HG03442 (cell line): ENCODE data around the gene ARRB2.

Source experiments
- ATAC-seq: cut with Tn5 transposase; IDR thresholded peaks from one replicate; pipeline ENCODE4 v1.9.1; 2021; ENCODE audit warnings: mild to moderate bottlenecking, moderate library complexity; ENCODE audit not compliant: unreplicated experiment

Gene ARRB2

DNA sequence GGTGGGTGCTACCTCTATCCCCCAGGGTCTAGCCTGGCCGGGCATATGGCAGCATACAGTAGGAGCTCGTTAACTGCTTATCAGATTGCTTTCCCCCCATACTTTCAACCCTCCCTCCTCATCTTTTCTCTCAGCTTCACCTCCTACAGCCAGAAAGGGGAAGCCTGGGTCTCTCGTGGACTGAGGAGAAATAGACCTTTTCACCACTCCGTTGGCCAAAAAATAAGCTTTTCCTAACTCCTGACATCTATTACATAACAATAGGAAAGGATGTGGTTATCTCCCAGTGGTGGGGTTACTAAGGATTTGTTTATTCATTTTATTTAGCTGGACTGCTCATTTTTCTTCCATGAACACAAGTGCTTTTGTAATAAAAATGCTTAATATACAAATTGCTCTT, 38.3 kb downstream of the ARRB2 start:
- ATAC-seq: no peak

- no peak for ATAC-seq
These were observed 40.2 kb downstream of the ARRB2 start for GRCh38 chr17:4750606-4751005.

- no peak for ATAC-seq
These were observed 41.5 kb downstream of the ARRB2 start for GRCh38 chr17:4751932-4752331.

GRCh38 chr17:4753392-4753791, 43.0 kb downstream of the ARRB2 start:
- no peak for ATAC-seq

- ATAC-seq: no peak
These were observed 49.4 kb downstream of the ARRB2 start for GRCh38 chr17:4759776-4760236.

DNA sequence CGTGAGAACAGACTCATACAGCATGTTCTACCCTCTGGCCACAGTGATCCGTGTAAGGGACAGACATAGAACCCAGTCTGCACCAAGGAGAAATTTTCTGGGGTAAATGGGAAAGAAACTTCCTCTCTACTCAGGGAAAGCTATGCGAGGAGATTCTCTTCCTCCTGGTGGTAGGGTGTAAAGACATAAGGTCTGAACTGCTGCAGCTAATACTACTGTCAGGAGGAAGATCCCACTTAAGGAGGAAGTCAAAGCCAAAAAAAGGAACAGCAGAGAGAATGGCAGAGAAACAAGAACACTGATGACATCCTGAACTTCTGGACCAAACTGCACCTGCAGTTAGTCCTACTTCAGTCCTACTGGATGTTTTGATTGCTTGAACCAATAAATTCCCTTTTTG, 54.2 kb downstream of the ARRB2 start:
- ATAC-seq: no peak

DNA sequence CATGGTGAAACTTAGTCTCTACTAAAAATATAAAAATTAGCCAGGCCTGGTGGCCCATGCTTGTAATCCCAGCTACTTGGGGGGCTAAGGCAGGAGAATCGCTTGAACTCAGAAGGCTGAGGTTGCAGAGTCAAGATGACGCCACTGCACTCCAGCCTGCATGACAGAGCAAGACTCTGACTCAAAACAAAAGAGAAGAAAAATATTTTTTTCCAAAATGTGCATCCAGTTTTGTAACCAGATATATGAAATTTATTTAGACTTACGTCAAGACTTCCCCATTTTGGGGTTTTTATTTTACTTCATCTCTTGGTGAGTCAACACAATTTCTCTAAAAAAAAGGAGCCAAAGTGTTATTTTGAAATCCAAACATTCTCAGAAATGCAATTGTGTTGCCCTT, 55.8 kb downstream of the ARRB2 start:
- no peak for ATAC-seq

DNA sequence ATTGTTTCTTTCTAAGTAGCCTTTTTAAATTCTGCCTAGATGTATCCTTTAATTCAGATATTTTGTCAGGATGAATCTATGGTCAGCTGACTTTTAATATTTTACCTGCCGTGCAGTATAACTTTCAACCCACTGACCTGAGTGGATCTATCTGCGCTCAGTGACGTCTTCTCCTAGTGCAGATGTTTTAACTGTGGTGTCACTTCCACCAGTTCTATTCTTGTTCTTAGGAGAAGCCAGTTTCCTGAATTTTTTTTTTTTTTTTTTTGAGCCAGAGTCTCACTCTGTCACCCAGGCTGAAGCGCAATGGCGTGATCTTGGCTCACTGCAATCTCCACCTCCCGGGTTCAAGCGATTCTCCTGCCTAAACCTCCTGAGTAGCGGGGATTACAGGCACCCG, 56.3 kb downstream of the ARRB2 start:
- ATAC-seq: no peak

GRCh38 chr17:4768298-4768697, 57.9 kb downstream of the ARRB2 start:
- ATAC-seq: no peak

DNA sequence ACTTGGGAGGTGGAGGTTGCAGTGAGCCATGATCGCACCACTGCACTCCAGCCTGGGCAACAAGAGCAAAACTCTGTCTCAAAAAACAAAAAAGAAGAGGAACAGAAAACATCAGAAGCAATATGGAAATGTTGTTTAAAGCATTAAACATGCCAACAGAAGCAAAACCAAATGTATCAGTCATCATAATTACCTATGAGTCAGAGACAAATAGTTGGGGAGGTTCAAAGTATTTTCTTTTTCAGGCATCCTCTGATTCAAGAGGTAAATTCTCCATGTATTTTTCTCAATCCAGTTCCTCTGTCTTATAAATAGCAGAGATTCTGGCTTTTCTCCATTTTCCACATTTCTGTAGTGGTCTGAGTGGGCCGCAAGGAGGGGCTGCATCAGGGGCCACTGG, 59.2 kb downstream of the ARRB2 start:
- no peak for ATAC-seq
